Ramos (cell line): ENCODE measurements around the gene DDX39B.
"Not testable (repeated sequence)": the region's sequence is repeated elsewhere in the genome, so short reads cannot be mapped to it uniquely, and the experiment has no call there.

Experiments used
- in situ Hi-C: fragments of 300-500 bp; cut with MboI; formaldehyde crosslinking; loops from one replicate; pipeline ENCODE4 v1.14.3; 2022; ENCODE audit warnings: low sequenced_read_pairs; ENCODE audit not compliant: unreplicated experiment

The DDX39B gene

DNA sequence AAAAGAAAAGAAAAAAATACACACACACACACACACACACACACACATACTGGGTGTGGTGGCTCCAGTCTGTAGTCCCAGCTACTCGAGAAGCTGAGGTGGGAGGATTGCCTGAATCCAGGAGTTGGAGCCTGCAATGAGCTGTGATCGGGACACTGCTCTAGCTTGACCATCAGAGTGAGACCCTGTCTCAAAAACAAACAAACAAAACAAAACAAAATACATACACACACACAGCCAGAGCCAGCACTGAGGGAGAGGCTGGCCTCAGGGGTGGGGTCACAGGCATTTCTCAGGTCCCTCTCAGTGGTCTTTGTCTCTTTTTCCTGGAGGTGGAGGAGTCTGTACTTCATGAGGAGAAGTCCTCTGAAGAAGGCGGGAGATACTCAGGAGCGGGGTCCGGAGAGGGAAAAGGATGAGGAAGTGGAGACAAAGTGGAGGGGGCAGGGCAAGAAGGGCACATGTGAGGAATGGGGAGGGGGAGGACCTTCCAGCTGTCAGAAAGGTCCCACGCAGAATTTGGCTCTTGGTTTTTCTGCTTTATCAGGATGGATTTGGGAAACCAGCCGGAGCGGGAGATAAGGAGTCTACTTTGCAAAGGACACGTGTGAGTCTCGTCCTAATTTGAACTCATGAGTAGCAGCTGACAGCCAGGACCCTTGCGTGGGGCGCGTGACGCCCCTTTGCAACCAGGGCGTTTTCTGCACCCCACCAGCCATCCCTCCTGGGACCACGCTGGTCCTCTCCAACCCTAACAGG, 51.5 kb downstream of the DDX39B start:
- in situ Hi-C loops = loop anchor here (5.0 kb wide), 1 partner anchor 107 kb away; no protein-coding TSS in a partner anchor

- in situ Hi-C loops = no loop called here
These were observed 52.7 kb downstream of the DDX39B start for GRCh38 chr6:31489086-31489485.

DNA sequence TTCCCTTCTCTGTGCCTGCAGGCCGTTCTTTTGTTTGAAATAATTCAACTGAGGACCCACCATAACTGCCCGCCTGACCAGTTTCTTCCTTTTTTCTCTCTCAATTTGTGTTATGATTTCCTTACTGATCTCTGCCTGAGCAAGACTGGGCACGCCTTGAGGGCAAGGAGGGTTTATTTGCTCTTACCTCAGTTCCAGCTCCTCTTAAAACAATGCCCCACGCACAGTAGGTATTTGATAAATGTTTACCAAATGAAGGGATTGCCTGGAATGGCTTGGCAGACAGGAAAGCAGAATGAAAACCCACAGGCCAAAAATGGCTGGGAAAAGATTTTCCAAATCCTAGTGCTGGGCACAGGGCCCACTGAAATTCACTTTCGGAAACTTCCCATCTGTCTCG, 54.1 kb downstream of the DDX39B start:
- in situ Hi-C loops = not testable (repeated sequence)

DNA sequence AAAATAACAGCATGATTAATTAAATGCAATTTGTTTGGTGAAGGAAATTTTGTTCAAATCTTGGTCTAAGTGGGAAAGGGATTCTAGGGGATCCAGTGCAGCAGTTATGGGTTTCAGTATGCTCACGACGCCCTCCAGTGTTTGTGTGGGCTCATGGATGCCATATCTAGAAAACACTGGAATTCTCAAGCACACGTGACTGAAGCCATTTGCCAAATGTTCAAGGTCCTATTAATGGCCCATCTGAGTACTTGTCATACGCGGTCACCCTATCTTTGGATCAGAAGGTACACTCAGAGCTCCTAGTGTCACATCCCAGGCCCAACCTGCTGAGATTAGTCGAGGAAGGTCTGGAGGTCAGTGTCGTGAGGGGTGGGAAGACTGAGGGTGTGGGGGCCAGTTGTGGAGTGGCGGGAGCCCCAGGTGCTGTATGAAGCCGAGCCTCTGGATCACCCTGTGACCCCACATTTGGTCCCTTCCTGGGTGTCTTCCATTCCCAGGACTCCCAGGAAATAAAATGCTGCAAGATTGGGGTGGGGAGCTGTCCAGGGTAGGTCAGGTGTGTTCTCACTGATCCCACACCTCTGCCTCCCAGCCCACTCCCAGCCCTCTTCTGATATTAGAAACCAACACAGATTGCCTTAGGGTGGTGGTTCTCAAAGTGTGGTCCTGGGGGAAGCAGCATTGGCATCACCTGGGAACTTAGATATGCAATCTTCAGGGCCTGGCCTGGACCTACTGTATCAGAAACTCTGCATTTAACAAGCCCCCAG, 55.6 kb downstream of the DDX39B start:
- in situ Hi-C loops = not testable (repeated sequence)

DNA sequence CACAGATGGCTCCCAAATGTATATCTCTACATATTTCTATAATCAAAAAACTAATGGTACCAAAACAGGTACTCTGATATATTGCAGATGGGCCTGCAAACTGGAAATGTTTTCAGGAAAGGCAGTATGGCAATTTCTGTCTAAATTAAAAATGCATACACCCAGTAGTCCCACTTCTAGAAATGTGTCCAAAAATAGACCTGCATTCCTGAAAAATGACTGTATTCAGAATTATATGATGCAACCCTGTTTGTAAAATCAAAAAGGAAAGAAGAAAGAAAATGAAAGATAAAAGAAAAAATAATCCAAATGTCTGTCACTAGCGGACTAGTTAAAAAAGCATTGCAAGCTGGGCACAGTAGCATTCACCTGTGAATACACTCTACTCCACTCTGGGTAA, 56.7 kb downstream of the DDX39B start:
- in situ Hi-C loops = no loop called here

DNA sequence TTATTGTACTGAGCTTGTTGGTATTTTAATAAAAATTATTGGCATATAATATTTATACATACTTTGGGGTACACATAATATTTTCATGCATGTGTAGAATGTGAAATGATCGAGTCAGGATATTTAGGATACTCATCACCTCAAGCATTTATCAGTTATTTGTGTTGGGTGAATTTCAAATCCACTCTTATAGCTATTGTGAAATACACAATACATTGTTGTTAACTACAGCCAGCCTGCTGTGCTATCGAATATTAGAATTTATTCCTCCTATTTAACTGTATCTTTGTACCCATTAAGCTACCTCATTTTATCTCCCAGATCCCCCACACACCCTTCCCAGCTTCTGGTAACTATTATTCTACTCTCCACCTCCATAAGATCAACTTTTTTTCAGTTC, 58.4 kb downstream of the DDX39B start:
- in situ Hi-C loops = no loop called here

DNA sequence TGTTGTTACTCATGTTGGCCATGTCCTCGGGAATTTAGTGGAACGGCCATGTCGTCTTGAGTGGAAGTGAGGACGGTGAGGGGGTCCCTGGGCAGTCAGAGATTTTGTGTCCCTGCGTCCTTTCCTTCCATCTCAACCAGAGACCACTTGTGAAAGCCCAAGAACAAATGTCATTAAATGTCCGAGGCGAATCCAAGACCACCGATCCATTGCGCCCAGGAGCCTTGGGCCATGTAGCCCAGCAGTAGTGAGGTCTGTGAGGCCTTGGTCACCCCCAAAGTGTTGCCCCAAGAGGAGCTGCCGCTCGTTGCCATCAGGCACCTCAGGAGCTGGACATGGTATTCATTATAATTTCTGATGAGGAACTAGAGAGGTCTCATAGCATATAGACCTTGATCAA, 61.2 kb downstream of the DDX39B start:
- in situ Hi-C loops = no loop called here
